NCI-H1105 treated with DMSO at 0.1 percent for 48 hours (cell line): ENCODE results near the gene GH2.
A peak's percentile ranks its signal among the peaks of the same experiment; 100 is the strongest.
"Not testable (repeated sequence)": the region's sequence is repeated elsewhere in the genome, so short reads cannot be mapped to it uniquely, and the experiment has no call there.

Experiments
- DNase-seq: peaks from one replicate; lab custom pipeline; 2025; lab: John Stamatoyannopoulos, UW

The GH2 gene

GRCh38 chr17:63881935-63882601 lies at the start of gene GH2:
Gene GH2 (minus strand): TSS chr17:63881944. CDS start chr17:63881801, 143 bp downstream.
- DNase-seq: no peak

- DNase-seq: no peak
These were observed 49.3 kb upstream of the GH2 start for GRCh38 chr17:63930951-63931575.

GRCh38 chr17:63929860-63930766 lies 48.4 kb upstream of the GH2 start:
- DNase-seq: no peak

- DNase-seq: no peak
These were observed 47.4 kb upstream of the GH2 start for GRCh38 chr17:63928966-63929695.

GRCh38 chr17:63928172-63928666 lies 46.5 kb upstream of the GH2 start:
- DNase-seq: no peak

- DNase-seq: no peak
These were observed 45.9 kb upstream of the GH2 start for GRCh38 chr17:63927464-63928171.

- no peak for DNase-seq
These were observed 44.4 kb upstream of the GH2 start for GRCh38 chr17:63926164-63926563.

GRCh38 chr17:63925615-63926014 lies 43.9 kb upstream of the GH2 start:
- no peak for DNase-seq

GRCh38 chr17:63922402-63922801 lies 40.7 kb upstream of the GH2 start:
- not testable (repeated sequence) for DNase-seq

GRCh38 chr17:63920779-63921178 lies 39.0 kb upstream of the GH2 start:
- DNase-seq: not testable (repeated sequence)

- DNase-seq: not testable (repeated sequence)
These were observed 38.3 kb upstream of the GH2 start for GRCh38 chr17:63920050-63920449.

- peak; percentile 27 for DNase-seq
These were observed 37.6 kb upstream of the GH2 start for GRCh38 chr17:63919311-63919723.

- DNase-seq: not testable (repeated sequence)
These were observed 37.1 kb upstream of the GH2 start, which contains the start of gene GH1 for GRCh38 chr17:63918789-63919305. Gene GH1 (minus strand): TSS chr17:63918839. CDS start chr17:63918776, 63 bp downstream.

- DNase-seq: no peak
These were observed 36.6 kb upstream of the GH2 start for GRCh38 chr17:63918305-63918704.

- no peak for DNase-seq
These were observed 35.9 kb upstream of the GH2 start for GRCh38 chr17:63917646-63918045.

- not testable (repeated sequence) for DNase-seq
These were observed 35.5 kb upstream of the GH2 start for GRCh38 chr17:63917206-63917605.

GRCh38 chr17:63916566-63917185 lies 34.9 kb upstream of the GH2 start:
- DNase-seq: no peak

- DNase-seq: not testable (repeated sequence)
These were observed 34.0 kb upstream of the GH2 start for GRCh38 chr17:63915753-63916152.

GRCh38 chr17:63914471-63914870 lies 32.7 kb upstream of the GH2 start:
- DNase-seq: no peak

- peak; percentile 11 for DNase-seq
These were observed 29.9 kb upstream of the GH2 start for GRCh38 chr17:63911657-63912100.
